GM19463 (cell line): ENCODE results near the gene FAM83F.

ENCODE experiments used
- ATAC-seq: cut with Tn5 transposase; IDR thresholded peaks from one replicate; pipeline ENCODE4 v1.9.1; 2021; ENCODE audit warnings: mild to moderate bottlenecking, moderate library complexity; ENCODE audit not compliant: unreplicated experiment

The FAM83F gene

GRCh38 chr22:40056154-40056553 is 61.4 kb downstream of the FAM83F start:
- no peak for ATAC-seq

GRCh38 chr22:40056559-40056958 is 61.8 kb downstream of the FAM83F start:
- ATAC-seq: no peak

- ATAC-seq: no peak
These were observed 62.9 kb downstream of the FAM83F start for GRCh38 chr22:40057652-40058051.

GRCh38 chr22:40058265-40058664 is 63.5 kb downstream of the FAM83F start:
- no peak for ATAC-seq

GRCh38 chr22:40065981-40066380 is 71.2 kb downstream of the FAM83F start:
- ATAC-seq: no peak

- ATAC-seq: no peak
These were observed 72.9 kb downstream of the FAM83F start for GRCh38 chr22:40067639-40068038.

- ATAC-seq: no peak
These were observed 75.9 kb downstream of the FAM83F start for GRCh38 chr22:40070701-40071100.

GRCh38 chr22:40071720-40072119 is 77.0 kb downstream of the FAM83F start:
- no peak for ATAC-seq

GRCh38 chr22:40076702-40077645 is 82.2 kb downstream of the FAM83F start:
- ATAC-seq: no peak

- ATAC-seq: no peak
These were observed 82.9 kb downstream of the FAM83F start for GRCh38 chr22:40077646-40078016.

- ATAC-seq: no peak
These were observed 86.9 kb downstream of the FAM83F start for GRCh38 chr22:40081662-40082061.

- no peak for ATAC-seq
These were observed 87.4 kb downstream of the FAM83F start for GRCh38 chr22:40082184-40082583.

- no peak for ATAC-seq
These were observed 89.0 kb downstream of the FAM83F start for GRCh38 chr22:40083794-40084193.

GRCh38 chr22:40084246-40084645 is 89.5 kb downstream of the FAM83F start:
- ATAC-seq: no peak

- no peak for ATAC-seq
These were observed 94.1 kb downstream of the FAM83F start for GRCh38 chr22:40088818-40089217.
